Ovary (tissue), 9 donors: Measurements from ENCODE around the gene TRAK2. TPM values are rescaled to one million over a fixed set of nuclear protein-coding genes. Genes with fewer than 3 reads are reported as not detected.

Experiments
- DNase-seq, 5 donors: peaks; one replicate each; pipeline ENCODE4 v3.0.0-alpha.2; 2019 to 2020
- H3K27ac ChIP-seq, 2 donors: fragments of 200-600 bp; one replicate each; pipeline versions ENCODE4 v1.5.1 to v1.8.0; 2019 to 2022
- H3K27me3 ChIP-seq: fragments of 200-600 bp; one replicate; pipeline ENCODE4 v1.8.0; 2022
- H3K36me3 ChIP-seq: fragments of 200-600 bp; sonication (generic); one replicate; pipeline ENCODE4 v1.5.1; 2019
- H3K4me1 ChIP-seq: one replicate; pipeline ENCODE4 v1.8.1; 2013; ENCODE audit warnings: mild to moderate bottlenecking, moderate library complexity; ENCODE audit not compliant: insufficient read depth
- H3K4me3 ChIP-seq: fragments of 200-600 bp; sonication (generic); one replicate; pipeline ENCODE4 v1.5.1; 2017
- H3K9me3 ChIP-seq, 2 donors: fragments of 200-600 bp in 1 of 2; sonication (generic) in 1 of 2; one replicate each; pipeline versions ENCODE4 v1.5.1 to v1.8.1; 2013 to 2019; ENCODE audit warnings: mild to moderate bottlenecking in 1 of 2, moderate library complexity in 1 of 2
- CTCF ChIP-seq, 3 donors: fragments of 450-650 bp in 2 of 3; fragments of 200-600 bp in 1 of 3; IDR thresholded peaks; one replicate each; pipeline versions ENCODE4 v1.5.1 to v1.8.0; 2016 to 2022; ENCODE audit warnings: antibody characterized with exemption in 3 of 3, mild to moderate bottlenecking in 1 of 3
- EP300 ChIP-seq: sonication (generic); formaldehyde crosslinking; IDR thresholded peaks from one replicate; pipeline ENCODE4 v1.6.1; 2017; ENCODE audit warnings: antibody characterized with exemption
- POLR2A ChIP-seq: fragments of 450-650 bp; IDR thresholded peaks from one replicate; pipeline ENCODE4 v1.6.1; 2017; ENCODE audit warnings: antibody characterized with exemption, mild to moderate bottlenecking, moderate library complexity
- WGBS, 3 donors: extraction: QIAGEN DNeasy Blood & Tissue Kit in 1 of 3; methylation state at CpG; one replicate each; pipeline versions ENCODE4 v1.1.5 to v1.1.7; 2013 to 2017; 5-methylcytosine and 5-hydroxymethylcytosine counted together
- intact Hi-C, 4 donors: fragments of 100-400 bp; cut with DNase I; formaldehyde crosslinking; loops; one replicate each; pipeline versions ENCODE4 v1.11.0 to v1.15.1; 2022 to 2023
- polyA plus RNA-seq, 2 donors: library from polyadenylated mRNA; stranded (reverse); fragments of 200-250 nt in 1 of 2; fragments of 350-450 nt in 1 of 2; fragmentation: Illumina TruSeq in 1 of 2; extraction: RNeasy Lipid Tissue Mini Kit (QIAGEN cat#74804) in 1 of 2; gene quantifications; one replicate each; pipeline ENCODE4 v1.2.3, GENCODE V29; 2013 to 2014
- total RNA-seq, 7 donors: library from RNA; depleted of rRNA in 2 of 7; stranded (reverse); fragments of >200 nt in 2 of 7; fragmentation: NEBNext Ultra II Directional in 3 of 7; extraction: Animal tissue kit (Norgen Biotek cat#: 25700) in 3 of 7; gene quantifications; one replicate each; pipeline versions ENCODE4 v1.1.0 to v1.2.4, GENCODE V29; 2016 to 2023
- donor health status: DM: no; HTN: no; CAD: no; lungs with moderate emphysema.
- donor health status: DM: no; HTN: no; CAD: no.
- donor health status: Bipolar disorder and iron deficiency.
- donor health status: DM: yes; HTN: yes; CAD: no.
- donor health status: DM: no; HTN: no; CAD: no.
- donor health status: DM: yes; HTN: yes; CAD: no.

The TRAK2 gene
- total and polyA plus RNA-seq, 9 donors: 8.3 to 33.7 (median 20.2) TPM

- intact Hi-C loops: no loop called here
- no peak for TF ChIP-seq POLR2A
- TF ChIP-seq EP300: no peak
- TF ChIP-seq CTCF (IDR thresholded peaks at IDR 0.05): no peak
- Histone ChIP-seq H3K27me3 (no peaks in the 10 kb centered on the region), H3K9me3 (no peaks in the 10 kb centered on the region), H3K4me1 (peaks cover 2% of the 10 kb centered on the region), H3K4me3 (no peak within 1 kb of the TSS), H3K36me3 (no peaks in the 10 kb centered on the region), H3K27ac (no peak within 1 kb of the TSS)
- WGBS, 3 donors: 22 to 45% (median 41%) methylated on average over 1 of the region's 1 CpG
- DNase-seq: no peak
Observed at GRCh38 chr2:201357221-201357620, 94.0 kb downstream of the TRAK2 start, which contains the start of gene FLACC1. Gene FLACC1 (minus strand): TSS chr2:201357345. CDS start chr2:201351404, 5,941 bp downstream.

- H3K4me1 ChIP-seq: peaks cover 2% of the 10 kb centered on the region
- 2 to 15% (median 14%) methylated on average over 1 of the region's 1 CpG for WGBS, 3 donors
- H3K36me3 ChIP-seq: no peaks in the 10 kb centered on the region
- DNase-seq: no peak
- TF ChIP-seq EP300 (no peak), POLR2A (no peak), CTCF (IDR thresholded peaks at IDR 0.05) (no peak)
- H3K9me3 ChIP-seq: no peaks in the 10 kb centered on the region
- H3K4me3 ChIP-seq: no peak overlapping the region
- H3K27me3 ChIP-seq: no peaks in the 10 kb centered on the region
- no peak overlapping the region for H3K27ac ChIP-seq
- intact Hi-C loops: no loop called here
Observed at GRCh38 chr2:201353116-201353515, 98.1 kb downstream of the TRAK2 start.

- no peak for DNase-seq
- Histone ChIP-seq H3K4me1 (peaks cover 2% of the 10 kb centered on the region), H3K27ac (no peak overlapping the region), H3K27me3 (no peaks in the 10 kb centered on the region), H3K36me3 (no peaks in the 10 kb centered on the region), H3K4me3 (no peak overlapping the region), H3K9me3 (no peaks in the 10 kb centered on the region)
- WGBS, 3 donors: 92 to 98% (median 96%) methylated on average over 4 of the region's 4 CpGs
- intact Hi-C loops: no loop called here
- TF ChIP-seq CTCF (IDR thresholded peaks at IDR 0.05): no peak
- no peak for TF ChIP-seq POLR2A
- no peak for TF ChIP-seq EP300
Observed at GRCh38 chr2:201350879-201351278, 100.4 kb downstream of the TRAK2 start.

GRCh38 chr2:201349601-201350000 is 101.7 kb downstream of the TRAK2 start:
- no peaks in the 10 kb centered on the region for H3K9me3 ChIP-seq
- TF ChIP-seq EP300: no peak
- no peak for TF ChIP-seq POLR2A
- TF ChIP-seq CTCF (IDR thresholded peaks at IDR 0.05): no peak
- peaks cover 2% of the 10 kb centered on the region for H3K4me1 ChIP-seq
- no peak for DNase-seq
- no peak overlapping the region for H3K27ac ChIP-seq
- no peaks in the 10 kb centered on the region for H3K27me3 ChIP-seq
- no peaks in the 10 kb centered on the region for H3K36me3 ChIP-seq
- WGBS, 3 donors: 63 to 84% (median 84%) methylated on average over 4 of the region's 4 CpGs
- H3K4me3 ChIP-seq: no peak overlapping the region
- intact Hi-C loops: no loop called here

- intact Hi-C loops: no loop called here
- H3K4me1 ChIP-seq: peaks cover 2% of the 10 kb centered on the region
- no peak for TF ChIP-seq EP300
- TF ChIP-seq CTCF (IDR thresholded peaks at IDR 0.05): no peak
- TF ChIP-seq POLR2A: no peak
- H3K4me3 ChIP-seq: no peak overlapping the region
- H3K9me3 ChIP-seq: no peaks in the 10 kb centered on the region
- no peak overlapping the region for H3K27ac ChIP-seq
- WGBS, 3 donors: 80 to 88% (median 83%) methylated on average over 1 of the region's 1 CpG
- no peak for DNase-seq
- H3K36me3 ChIP-seq: no peaks in the 10 kb centered on the region
- H3K27me3 ChIP-seq: no peaks in the 10 kb centered on the region
Observed at GRCh38 chr2:201348758-201349157, 102.5 kb downstream of the TRAK2 start.
